Stimulated activated naive CD8-positive, alpha-beta T cell treated with anti-CD3 and anti-CD28 coated beads, Interleukin-15, Interleukin-2, amounts not matched to agents 100 U/mL and 50 U/mL, for 24 hours (primary cell): ENCODE measurements around the gene SRRD.
"Not testable (repeated sequence)": the region's sequence is repeated elsewhere in the genome, so short reads cannot be mapped to it uniquely, and the experiment has no call there.

ENCODE experiments used
- ATAC-seq: fragments of 150-1000 bp; cut with Tn5 transposase; one replicate; pipeline ENCODE4 v1.10.0; 2021
- DNase-seq: peaks from one replicate; pipeline ENCODE4 v3.0.0; 2021

SRRD gene, protein sequence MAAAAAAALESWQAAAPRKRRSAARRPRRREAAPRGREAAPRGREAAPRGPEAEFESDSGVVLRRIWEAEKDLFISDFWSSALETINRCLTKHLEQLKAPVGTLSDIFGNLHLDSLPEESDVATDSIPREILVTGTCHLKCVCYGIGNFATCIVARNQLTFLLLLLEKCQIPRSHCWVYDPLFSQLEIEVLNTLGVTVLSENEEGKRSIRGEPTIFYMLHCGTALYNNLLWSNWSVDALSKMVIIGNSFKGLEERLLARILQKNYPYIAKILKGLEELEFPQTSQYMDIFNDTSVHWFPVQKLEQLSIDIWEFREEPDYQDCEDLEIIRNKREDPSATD

DNA sequence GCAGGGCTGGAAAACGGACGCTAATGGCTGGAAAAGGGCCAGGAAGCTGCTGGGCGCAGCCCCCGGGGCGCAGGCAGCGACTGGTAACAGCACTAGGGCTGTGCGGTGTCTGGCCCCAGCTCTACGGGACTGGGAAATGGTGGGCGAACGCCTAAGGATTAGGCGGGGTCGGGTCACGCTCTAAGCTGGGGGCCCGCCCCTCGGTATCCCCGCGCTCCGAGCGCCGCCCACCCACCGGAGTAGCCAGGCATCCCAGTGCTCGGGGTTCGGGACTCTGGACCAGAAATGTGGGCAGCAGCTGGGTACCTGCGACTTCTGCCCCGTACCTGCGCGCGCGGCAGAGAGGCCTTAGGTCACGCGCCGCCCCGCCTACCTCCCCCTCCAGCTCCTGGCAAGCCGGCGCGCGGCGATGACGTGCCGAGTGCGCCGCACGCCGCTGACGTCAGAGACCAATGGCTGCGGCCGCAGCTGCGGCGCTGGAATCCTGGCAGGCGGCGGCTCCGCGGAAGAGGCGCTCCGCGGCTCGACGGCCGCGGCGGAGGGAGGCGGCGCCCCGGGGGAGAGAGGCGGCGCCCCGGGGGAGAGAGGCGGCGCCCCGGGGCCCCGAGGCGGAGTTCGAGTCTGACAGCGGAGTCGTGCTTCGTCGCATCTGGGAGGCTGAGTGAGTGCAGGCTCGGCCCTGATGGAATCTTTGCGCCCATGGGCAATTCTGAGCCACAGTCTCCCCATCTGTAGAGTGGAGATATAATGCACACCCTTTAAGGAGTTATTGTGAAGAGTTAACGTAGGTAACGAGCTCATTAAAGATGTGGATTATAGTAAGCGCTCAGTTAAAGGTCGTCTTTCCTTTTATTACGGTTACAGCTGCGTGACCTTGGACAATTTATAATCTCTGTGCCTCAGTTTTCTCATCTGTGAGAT lies at the start of gene SRRD, which contains the start of gene HPS4:
TSS of gene SRRD (plus strand) at position 439 of the 921 bp plus-strand sequence. CDS start at position 453, 14 bp downstream.
TSS of gene HPS4 (minus strand) at position 345 of the 921 bp plus-strand sequence. CDS start 2,021 bp downstream, outside the sequence.
- peak; percentile 88 for ATAC-seq
- peak; percentile 95 for DNase-seq

GRCh38 chr22:26435327-26436093 lies 48.2 kb upstream of the SRRD start:
- DNase-seq (no peak), ATAC-seq (no peak)

DNA sequence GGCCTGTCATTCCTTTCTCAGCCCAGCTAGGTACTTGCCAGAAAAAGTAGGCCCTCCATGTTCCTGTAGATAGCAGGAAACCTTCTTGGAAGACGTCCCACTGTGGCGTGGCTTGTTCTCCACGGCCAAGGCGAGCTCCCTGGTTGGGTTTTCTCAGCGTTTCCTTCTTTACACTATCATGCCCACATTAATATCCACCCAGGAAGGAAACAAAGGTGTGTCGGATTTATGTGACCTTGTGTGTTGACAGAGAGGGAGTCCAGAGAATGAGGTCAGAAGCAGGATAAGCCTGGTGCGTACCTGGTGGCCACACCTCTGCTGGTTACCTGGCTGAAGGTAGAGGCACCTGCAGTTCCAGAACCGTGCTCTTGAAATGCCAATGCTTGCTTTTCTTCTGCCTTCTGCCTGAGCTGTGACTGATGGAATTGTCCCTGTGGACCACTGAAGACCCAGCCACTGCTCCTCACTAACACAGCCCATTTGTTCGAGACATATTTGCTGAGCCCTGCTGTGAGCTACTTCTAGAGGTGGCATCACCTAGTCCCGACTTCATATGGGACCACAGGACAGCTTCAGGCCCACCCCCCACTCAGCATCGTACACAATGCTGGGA lies 46.7 kb upstream of the SRRD start:
- ATAC-seq (no peak), DNase-seq (no peak)

GRCh38 chr22:26437694-26438392 lies 45.8 kb upstream of the SRRD start:
- ATAC-seq = no peak
- no peak for DNase-seq

DNA sequence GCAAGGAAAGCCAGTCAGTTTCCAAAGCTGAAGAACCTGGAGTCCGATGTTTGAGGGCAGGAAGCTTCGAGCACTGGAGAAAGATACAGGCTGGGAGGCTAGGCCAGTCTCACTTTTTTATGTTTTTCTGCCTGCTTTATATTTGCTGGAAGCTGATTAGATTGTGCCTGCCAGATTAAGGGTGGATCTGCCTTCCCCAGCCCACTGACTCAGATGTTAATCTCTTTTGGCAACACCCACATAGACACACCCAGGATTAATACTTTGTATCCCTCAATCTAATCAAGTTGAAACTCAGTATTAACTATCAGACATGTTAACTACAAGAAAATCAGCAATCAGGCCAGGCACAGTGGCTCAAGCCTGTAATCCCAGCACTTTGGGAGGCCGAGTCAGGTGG lies 44.9 kb upstream of the SRRD start:
- ATAC-seq, DNase-seq: not testable (repeated sequence)

DNA sequence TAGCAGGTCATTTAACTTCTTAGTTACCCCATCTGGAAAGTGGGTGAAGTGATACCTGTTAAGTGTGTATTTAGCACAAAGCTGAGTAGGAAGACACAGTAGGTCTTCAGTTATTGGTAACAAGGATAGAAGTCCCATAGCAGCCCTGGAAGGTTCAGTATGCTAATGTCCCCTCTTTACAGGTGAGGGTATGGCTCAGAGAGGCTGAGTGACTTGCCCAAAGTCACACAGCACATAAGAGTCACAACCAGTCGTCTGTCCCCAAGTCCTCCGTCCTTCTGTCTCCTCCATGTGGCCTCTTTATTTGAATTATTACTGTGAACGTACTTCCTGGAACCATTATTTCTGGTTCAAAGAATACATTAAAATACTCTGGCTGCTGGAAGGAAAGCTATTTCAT lies 44.1 kb upstream of the SRRD start:
- no peak for ATAC-seq

GRCh38 chr22:26442086-26442756 lies 41.5 kb upstream of the SRRD start:
- ATAC-seq = no peak
- DNase-seq = no peak

More for the DNA sequence above, 44.1 kb upstream of the SRRD start:
- no peak for DNase-seq

DNA sequence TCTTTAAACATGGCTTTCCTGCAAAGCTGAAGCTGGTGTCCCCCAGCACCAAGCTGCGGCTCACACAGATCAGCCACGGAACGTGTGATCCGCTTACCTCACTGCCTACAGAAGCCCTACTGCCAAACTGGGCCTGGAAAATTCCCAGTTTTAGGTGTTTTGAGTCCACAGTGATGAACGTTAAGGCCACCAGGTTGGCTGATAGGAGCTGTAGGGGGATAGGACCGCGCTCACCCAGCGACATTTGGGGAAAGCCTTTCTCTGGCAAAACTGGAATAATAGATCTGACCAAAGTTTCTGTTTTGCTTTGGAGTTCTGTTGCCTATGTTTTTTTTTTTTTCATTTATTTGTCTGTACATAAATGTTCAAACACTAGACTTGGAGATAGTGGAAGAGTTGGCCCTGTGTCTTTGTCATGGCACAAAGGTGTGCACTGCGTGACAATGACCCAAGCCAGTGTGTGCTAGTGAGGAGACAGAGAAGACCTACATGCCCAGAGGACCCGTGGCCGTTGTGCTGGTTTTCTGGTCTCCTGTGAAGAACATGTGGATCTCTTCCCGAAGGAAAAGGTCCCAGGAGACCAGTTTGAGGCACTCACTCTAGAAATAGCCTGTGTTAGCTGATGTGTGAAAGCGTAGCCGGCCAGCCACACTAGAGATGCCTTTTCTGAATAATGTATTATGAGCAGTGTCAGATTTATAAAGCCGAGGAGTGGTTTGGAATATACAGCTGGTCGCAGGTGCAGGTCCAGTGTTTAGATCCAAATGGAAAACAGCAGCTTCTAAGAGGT lies 39.6 kb upstream of the SRRD start:
- ATAC-seq = no peak
- DNase-seq = no peak

GRCh38 chr22:26444777-26445176 lies 38.9 kb upstream of the SRRD start:
- DNase-seq (no peak), ATAC-seq (no peak)

GRCh38 chr22:26445577-26446275 lies 38.0 kb upstream of the SRRD start:
- DNase-seq = no peak

GRCh38 chr22:26446808-26447515 lies 36.7 kb upstream of the SRRD start:
- ATAC-seq (no peak), DNase-seq (no peak)

More at GRCh38 chr22:26445577-26446275, 38.0 kb upstream of the SRRD start:
- ATAC-seq = no peak

DNA sequence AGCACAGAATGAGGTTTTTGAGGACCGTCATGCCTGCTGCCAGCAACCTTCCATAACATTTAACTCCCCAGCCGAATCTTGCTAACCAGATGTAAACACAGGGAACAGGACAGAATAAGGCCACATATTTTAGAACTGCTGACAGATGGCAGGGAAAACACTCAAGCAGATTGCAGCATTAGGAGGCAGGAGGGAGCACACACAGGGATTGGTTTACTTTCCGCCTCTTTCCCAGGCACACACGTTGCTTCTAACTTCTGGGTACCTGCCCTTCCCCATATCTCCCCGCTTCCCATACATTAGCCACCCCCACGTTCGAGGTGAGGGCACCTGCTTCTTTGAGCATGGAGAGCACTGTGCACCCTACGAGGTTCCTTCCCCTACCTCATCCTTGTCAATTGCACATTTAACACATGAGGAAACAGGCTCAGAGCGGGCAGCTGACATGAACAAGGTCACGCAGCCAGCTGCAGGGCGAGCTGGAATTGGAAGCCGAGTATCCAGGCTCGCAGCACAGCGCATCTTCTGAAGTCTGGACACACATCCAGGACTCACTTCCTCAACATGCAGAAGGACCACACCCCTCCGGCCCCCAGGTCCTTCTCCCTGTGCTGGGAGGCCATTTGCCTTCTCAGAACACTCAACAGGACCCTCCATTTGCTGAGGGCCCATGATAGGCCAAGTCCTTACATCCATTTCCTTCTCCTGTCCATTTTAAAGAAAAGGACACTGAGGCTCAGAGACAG lies 35.9 kb upstream of the SRRD start:
- ATAC-seq (no peak), DNase-seq (no peak)

DNA sequence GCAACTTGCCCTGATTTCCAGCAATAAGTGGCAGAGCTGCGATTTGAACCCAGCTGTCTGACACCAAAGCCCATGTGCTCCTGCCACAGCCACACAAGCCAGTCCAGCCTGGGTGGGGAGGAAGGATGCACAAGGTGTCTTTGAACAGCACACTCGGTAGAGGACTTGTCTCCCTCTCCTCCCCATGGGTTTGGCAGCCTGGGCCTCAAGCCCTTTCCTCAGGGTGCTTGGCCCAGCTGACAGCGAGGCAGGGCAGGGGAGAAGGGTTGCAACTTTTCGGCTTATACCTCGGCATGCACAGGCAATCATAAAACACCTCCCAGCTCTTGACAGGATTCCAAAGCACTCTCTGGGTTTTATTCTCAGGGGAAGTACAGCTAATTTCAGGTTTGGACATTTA lies 35.3 kb upstream of the SRRD start:
- no peak for ATAC-seq

DNA sequence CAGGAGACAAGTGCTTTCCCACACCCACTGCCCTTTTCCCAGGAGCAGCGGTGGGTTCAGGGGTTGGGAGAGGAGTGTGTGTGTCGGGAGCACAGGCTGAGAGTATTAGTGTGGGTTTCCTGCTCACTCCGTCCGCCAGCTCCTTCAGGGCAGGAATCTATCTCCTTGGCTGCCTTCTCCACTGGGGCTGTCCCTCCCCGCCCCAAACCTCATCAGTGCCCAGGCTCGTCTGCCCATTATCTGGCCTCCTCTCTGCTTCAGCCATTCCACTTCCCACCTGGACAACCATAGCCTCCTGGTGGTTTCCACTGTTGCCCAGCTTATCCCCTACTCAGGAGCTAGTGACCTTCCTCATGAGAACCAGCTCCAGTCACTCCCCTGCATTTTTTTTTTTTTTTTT lies 34.7 kb upstream of the SRRD start:
- DNase-seq (no peak), ATAC-seq (no peak)

More for the DNA sequence above, 35.3 kb upstream of the SRRD start:
- no peak for DNase-seq

- ATAC-seq = no peak
- no peak for DNase-seq
Observed at GRCh38 chr22:26450453-26451185, 33.1 kb upstream of the SRRD start.

- DNase-seq (no peak), ATAC-seq (no peak)
Observed at GRCh38 chr22:26452236-26453016, 31.3 kb upstream of the SRRD start.
